ENCODE results near the gene CADM2. TPM values are rescaled to one million over a fixed set of nuclear protein-coding genes. Genes with fewer than 3 reads are reported as not detected.

The CADM2 gene
- total and polyA plus RNA-seq, 2 donors from 2014 or later, result 0.06 to 0.25 TPM

- no peaks in the 10 kb centered on the region for H3K9me3 ChIP-seq (ENCODE audit: control insufficient read depth in 2 of 3, insufficient read depth in 1 of 3, low read length in 3 of 3)
- no peak overlapping the region for H3K9ac ChIP-seq (ENCODE audit: low read length in 3 of 3)
- no peaks in the 10 kb centered on the region for H3K4me1 ChIP-seq (ENCODE audit: control insufficient read depth in 2 of 3, insufficient read depth in 2 of 3, low read depth in 1 of 3, low read length in 3 of 3)
- no peak overlapping the region for H3K4me3 ChIP-seq (ENCODE audit: low read length in 3 of 3)
- no peak overlapping the region for H3K27ac ChIP-seq (ENCODE audit: low read depth in 2 of 2, low read length in 2 of 2)
- TF ChIP-seq, protein P1, sequence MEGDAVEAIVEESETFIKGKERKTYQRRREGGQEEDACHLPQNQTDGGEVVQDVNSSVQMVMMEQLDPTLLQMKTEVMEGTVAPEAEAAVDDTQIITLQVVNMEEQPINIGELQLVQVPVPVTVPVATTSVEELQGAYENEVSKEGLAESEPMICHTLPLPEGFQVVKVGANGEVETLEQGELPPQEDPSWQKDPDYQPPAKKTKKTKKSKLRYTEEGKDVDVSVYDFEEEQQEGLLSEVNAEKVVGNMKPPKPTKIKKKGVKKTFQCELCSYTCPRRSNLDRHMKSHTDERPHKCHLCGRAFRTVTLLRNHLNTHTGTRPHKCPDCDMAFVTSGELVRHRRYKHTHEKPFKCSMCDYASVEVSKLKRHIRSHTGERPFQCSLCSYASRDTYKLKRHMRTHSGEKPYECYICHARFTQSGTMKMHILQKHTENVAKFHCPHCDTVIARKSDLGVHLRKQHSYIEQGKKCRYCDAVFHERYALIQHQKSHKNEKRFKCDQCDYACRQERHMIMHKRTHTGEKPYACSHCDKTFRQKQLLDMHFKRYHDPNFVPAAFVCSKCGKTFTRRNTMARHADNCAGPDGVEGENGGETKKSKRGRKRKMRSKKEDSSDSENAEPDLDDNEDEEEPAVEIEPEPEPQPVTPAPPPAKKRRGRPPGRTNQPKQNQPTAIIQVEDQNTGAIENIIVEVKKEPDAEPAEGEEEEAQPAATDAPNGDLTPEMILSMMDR (IDR thresholded peaks at IDR 0.05; ENCODE audit: borderline replicate concordance, extremely low read depth, insufficient read depth), result no peak
- no peaks in the 10 kb centered on the region for H3K36me3 ChIP-seq (ENCODE audit: control insufficient read depth in 2 of 3, insufficient read depth in 3 of 3, low read length in 3 of 3)
- intact Hi-C loops (cut with DNase I), result no loop called here
- no peaks in the 10 kb centered on the region for H3K27me3 ChIP-seq (ENCODE audit: control insufficient read depth, insufficient read depth, low read length)
- FAIRE-seq (no peak), DNase-seq (no peak)
Observed at GRCh38 chr3:85182975-85183752, 224.4 kb downstream of the CADM2 start.

DNA sequence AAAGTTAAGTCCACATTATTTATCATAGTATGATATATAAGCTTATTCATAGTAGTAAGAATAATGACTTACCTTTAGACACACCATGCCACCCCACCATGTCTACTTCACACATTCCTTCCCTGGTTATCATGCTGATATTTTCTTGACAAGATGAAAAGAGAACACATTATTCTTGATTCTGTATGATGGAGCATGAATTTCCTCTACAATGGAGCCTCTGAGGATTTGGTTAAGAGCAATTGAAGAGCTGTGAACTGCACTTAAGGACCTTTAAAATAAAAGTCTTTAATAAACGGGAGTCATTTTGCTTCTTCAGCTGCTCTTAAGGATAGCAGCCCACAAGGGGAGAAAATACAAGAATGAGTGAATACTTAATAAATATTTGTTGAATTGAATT is 226.7 kb downstream of the CADM2 start:
- FAIRE-seq, result no peak
- no peak overlapping the region for H3K9ac ChIP-seq (ENCODE audit: low read length in 3 of 3)
- TF ChIP-seq, protein P1 (IDR thresholded peaks at IDR 0.05; ENCODE audit: borderline replicate concordance, extremely low read depth, insufficient read depth), result no peak

DNA sequence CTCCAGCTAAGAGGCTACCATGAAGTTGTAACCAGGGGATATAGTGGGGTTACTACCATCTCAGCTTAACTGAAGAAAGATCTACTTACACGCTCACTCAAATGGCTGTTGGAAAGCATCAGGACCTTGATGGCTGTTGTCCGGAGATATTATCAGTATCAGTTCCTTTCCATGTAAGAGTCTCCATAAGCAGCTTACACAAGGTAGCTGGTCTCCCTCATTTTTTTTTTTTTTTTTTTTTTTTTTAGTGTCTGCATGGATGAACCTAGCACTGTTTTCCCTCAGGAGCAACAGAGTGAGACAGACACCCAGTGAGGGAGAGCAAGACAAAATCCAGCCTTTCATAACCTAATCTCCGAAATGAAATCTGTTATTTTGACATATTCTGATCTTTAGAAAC is 230.9 kb downstream of the CADM2 start:
- intact Hi-C loops (cut with DNase I), result no loop called here
- no peak for DNase-seq
- Histone ChIP-seq H3K36me3 (ENCODE audit: control insufficient read depth in 2 of 3, insufficient read depth in 3 of 3, low read length in 3 of 3) (no peaks in the 10 kb centered on the region), H3K27ac (ENCODE audit: low read depth in 2 of 2, low read length in 2 of 2) (no peak overlapping the region), H3K4me1 (ENCODE audit: control insufficient read depth in 2 of 3, insufficient read depth in 2 of 3, low read depth in 1 of 3, low read length in 3 of 3) (no peaks in the 10 kb centered on the region), H3K9me3 (ENCODE audit: control insufficient read depth in 2 of 3, insufficient read depth in 1 of 3, low read length in 3 of 3) (no peaks in the 10 kb centered on the region), H3K4me3 (ENCODE audit: low read length in 3 of 3) (no peak overlapping the region), H3K27me3 (ENCODE audit: control insufficient read depth, insufficient read depth, low read length) (no peaks in the 10 kb centered on the region), H3K9ac (ENCODE audit: low read length in 3 of 3) (no peak overlapping the region)
- FAIRE-seq, result no peak
- TF ChIP-seq, protein P1 (IDR thresholded peaks at IDR 0.05; ENCODE audit: borderline replicate concordance, extremely low read depth, insufficient read depth), result no peak

More for the DNA sequence above, 226.7 kb downstream of the CADM2 start:
- H3K9me3 ChIP-seq (ENCODE audit: control insufficient read depth in 2 of 3, insufficient read depth in 1 of 3, low read length in 3 of 3), result no peaks in the 10 kb centered on the region
- no peaks in the 10 kb centered on the region for H3K4me1 ChIP-seq (ENCODE audit: control insufficient read depth in 2 of 3, insufficient read depth in 2 of 3, low read depth in 1 of 3, low read length in 3 of 3)
- no peak overlapping the region for H3K4me3 ChIP-seq (ENCODE audit: low read length in 3 of 3)
- no peak overlapping the region for H3K27ac ChIP-seq (ENCODE audit: low read depth in 2 of 2, low read length in 2 of 2)
- H3K27me3 ChIP-seq (ENCODE audit: control insufficient read depth, insufficient read depth, low read length), result no peaks in the 10 kb centered on the region
- intact Hi-C loops (cut with DNase I), result no loop called here
- no peak for DNase-seq
- no peaks in the 10 kb centered on the region for H3K36me3 ChIP-seq (ENCODE audit: control insufficient read depth in 2 of 3, insufficient read depth in 3 of 3, low read length in 3 of 3)

Data from kidney (tissue), 14 donors.